H9 (cell line): ENCODE measurements around the gene ANKHD1. TPM values are rescaled to one million over a fixed set of nuclear protein-coding genes. Genes with fewer than 3 reads are reported as not detected.

Experiments
- DNase-seq: peaks from one replicate; pipeline ENCODE4 v3.0.0-alpha.2; 2017
- H2AFZ ChIP-seq: one replicate; pipeline ENCODE4 v1.6.1; 2013; ENCODE audit warnings: mild to moderate bottlenecking, low read length, control low read depth, moderate library complexity
- H2AK5ac ChIP-seq: 2 replicates; pipeline ENCODE4 v1.6.1; 2013; ENCODE audit warnings: low read length, control low read depth, mixed read lengths; ENCODE audit not compliant: insufficient read length
- H2BK120ac ChIP-seq: one replicate; pipeline ENCODE4 v1.6.1; 2013; ENCODE audit warnings: low read depth, mild to moderate bottlenecking, low read length, control low read depth, inconsistent platforms; ENCODE audit not compliant: poor library complexity, severe bottlenecking
- H2BK12ac ChIP-seq: 2 replicates; pipeline ENCODE4 v1.6.1; 2013; ENCODE audit warnings: low read length, control low read depth, mixed read lengths, low read depth; ENCODE audit not compliant: insufficient read length
- H2BK15ac ChIP-seq: 2 replicates; pipeline ENCODE4 v1.6.1; 2013; ENCODE audit warnings: low read depth, low read length, control low read depth
- H2BK20ac ChIP-seq: one replicate; pipeline ENCODE4 v1.6.1; 2013; ENCODE audit warnings: low read depth, mild to moderate bottlenecking, low read length, control low read depth, inconsistent platforms; ENCODE audit not compliant: poor library complexity, severe bottlenecking
- H2BK5ac ChIP-seq: 2 replicates; pipeline ENCODE4 v1.6.1; 2013; ENCODE audit warnings: low read length, control low read depth, mixed read lengths; ENCODE audit not compliant: insufficient read length
- H3K14ac ChIP-seq: 2 replicates; pipeline ENCODE4 v1.6.1; 2013; ENCODE audit warnings: low read length, control low read depth; ENCODE audit not compliant: insufficient read depth
- H3K18ac ChIP-seq: 2 replicates; pipeline ENCODE4 v1.6.1; 2013; ENCODE audit warnings: low read depth, mild to moderate bottlenecking, mixed read lengths, low read length, control low read depth; ENCODE audit not compliant: insufficient read length
- H3K23ac ChIP-seq: 2 replicates; pipeline ENCODE4 v1.6.1; 2013; ENCODE audit warnings: low read length, control low read depth, mixed read lengths, low read depth; ENCODE audit not compliant: insufficient read length
- H3K23me2 ChIP-seq: 2 replicates; pipeline ENCODE4 v1.6.1; 2013; ENCODE audit warnings: low read depth, mild to moderate bottlenecking, mixed read lengths, low read length, control low read depth; ENCODE audit not compliant: insufficient read length, poor library complexity, severe bottlenecking
- H3K27ac ChIP-seq: 2 replicates; pipeline ENCODE4 v1.5.1; 2013; ENCODE audit warnings: low read length, control low read depth, mixed read lengths, low read depth; ENCODE audit not compliant: insufficient read length
- H3K27me3 ChIP-seq: 2 replicates; pipeline ENCODE4 v1.6.1; 2013; ENCODE audit warnings: low read length, control low read depth, inconsistent platforms; ENCODE audit not compliant: insufficient read depth
- H3K4ac ChIP-seq: 2 replicates; pipeline ENCODE4 v1.6.1; 2013; ENCODE audit warnings: low read depth, mild to moderate bottlenecking, control low read depth, inconsistent platforms, low read length, moderate library complexity
- H3K4me1 ChIP-seq: 2 replicates; pipeline ENCODE4 v1.6.1; 2013; ENCODE audit warnings: low read length, control low read depth, inconsistent platforms; ENCODE audit not compliant: insufficient read depth
- H3K4me2 ChIP-seq: 2 replicates; pipeline ENCODE4 v1.6.1; 2013; ENCODE audit warnings: low read length, control low read depth, mixed read lengths; ENCODE audit not compliant: insufficient read length, insufficient read depth
- H3K56ac ChIP-seq: 2 replicates; pipeline ENCODE4 v1.6.1; 2013; ENCODE audit warnings: low read depth, mild to moderate bottlenecking, mixed read lengths, low read length, control low read depth; ENCODE audit not compliant: insufficient read length
- H3K79me1 ChIP-seq: 2 replicates; pipeline ENCODE4 v1.6.1; 2013; ENCODE audit warnings: low read depth, mild to moderate bottlenecking, moderate library complexity, low read length, control low read depth, inconsistent platforms; ENCODE audit not compliant: insufficient read depth, poor library complexity, severe bottlenecking
- H3K79me2 ChIP-seq: 2 replicates; pipeline ENCODE4 v1.6.1; 2013; ENCODE audit warnings: low read length, control low read depth, inconsistent platforms; ENCODE audit not compliant: insufficient read depth
- H3K9ac ChIP-seq: 2 replicates; pipeline ENCODE4 v1.6.1; 2013; ENCODE audit warnings: low read length, control low read depth, mixed read lengths; ENCODE audit not compliant: insufficient read length; ENCODE audit errors: extremely low read depth
- H3K9me3 ChIP-seq: one replicate; pipeline ENCODE4 v1.6.1; 2013; ENCODE audit warnings: low read depth, low read length, inconsistent platforms; ENCODE audit not compliant: control insufficient read depth
- H3T11ph ChIP-seq: one replicate; pipeline ENCODE4 v1.6.1; 2013; ENCODE audit warnings: mild to moderate bottlenecking, low read length, control low read depth, inconsistent platforms
- H4K20me1 ChIP-seq: one replicate; pipeline ENCODE4 v1.6.1; 2013; ENCODE audit not compliant: control insufficient read depth, insufficient read length, insufficient read depth
- H4K5ac ChIP-seq: 2 replicates; pipeline ENCODE4 v1.6.1; 2013; ENCODE audit warnings: low read depth, mild to moderate bottlenecking, mixed read lengths, low read length, control low read depth; ENCODE audit not compliant: insufficient read length
- H4K8ac ChIP-seq: replicated peaks from 2 replicates; pipeline ENCODE4 v1.6.1; 2013; ENCODE audit warnings: low read length, control low read depth, mixed read lengths, low read depth; ENCODE audit not compliant: insufficient read length
- H4K91ac ChIP-seq: 2 replicates; pipeline ENCODE4 v1.6.1; 2013; ENCODE audit warnings: low read depth, mild to moderate bottlenecking, moderate library complexity, mixed read lengths, low read length, control low read depth; ENCODE audit not compliant: insufficient read length
- H3K27ac Mint-ChIP-seq, 3 experiments: 2 replicates in 2 of 3; 3 replicates in 1 of 3; pipeline ENCODE4 v1.8.0; 2020 to 2021; ENCODE audit warnings: mixed read lengths in 3 of 3, mild to moderate bottlenecking in 1 of 3, moderate library complexity in 1 of 3
- H3K27me3 Mint-ChIP-seq: 2 replicates; pipeline ENCODE4 v1.8.0; 2021; ENCODE audit warnings: low read depth, mild to moderate bottlenecking, moderate library complexity, mixed read lengths
- H3K36me3 Mint-ChIP-seq, 3 experiments: 2 replicates in 2 of 3; 3 replicates in 1 of 3; pipeline ENCODE4 v1.8.0; 2020 to 2021; ENCODE audit warnings: low read depth in 3 of 3, mixed read lengths in 3 of 3; ENCODE audit not compliant: insufficient read depth in 1 of 3
- H3K4me1 Mint-ChIP-seq, 2 experiments: 2 replicates each; pipeline ENCODE4 v1.8.0; 2020; ENCODE audit warnings: mixed read lengths in 2 of 2
- H3K4me3 Mint-ChIP-seq, 2 experiments: 2 replicates in 1 of 2; 3 replicates in 1 of 2; pipeline ENCODE4 v1.8.0; 2020 to 2021; ENCODE audit warnings: mild to moderate bottlenecking in 2 of 2, mixed read lengths in 2 of 2, moderate library complexity in 1 of 2
- H3K9me3 Mint-ChIP-seq, 2 experiments: 2 replicates in 1 of 2; 3 replicates in 1 of 2; pipeline ENCODE4 v1.8.0; 2020; ENCODE audit warnings: mild to moderate bottlenecking in 2 of 2, mixed read lengths in 2 of 2, moderate library complexity in 1 of 2
- WGBS: extraction: QIAGEN DNeasy Blood & Tissue Kit; methylation state at CpG from one replicate; pipeline ENCODE4 v1.1.7; 2013; ENCODE audit warnings: missing lambda C conversion rate, low lambda C conversion rate, mixed read lengths; ENCODE audit not compliant: insufficient read length; ENCODE audit errors: extremely low coverage; 5-methylcytosine and 5-hydroxymethylcytosine counted together
- total RNA-seq: library from RNA; stranded (reverse); gene quantifications from 2 replicates; pipeline ENCODE4 v1.2.1, GENCODE V29; 2021
- TF ChIP-seq, protein P1 (sequence below): fragments of 200-600 bp; sonication (generic); conservative IDR thresholded peaks from 3 replicates; pipeline ENCODE4 v1.8.0; 2021; ENCODE audit warnings: antibody characterized with exemption, mild to moderate bottlenecking

The ANKHD1 gene
- total RNA-seq, 1 experiment from 2014 or later: 105 TPM

DNA sequence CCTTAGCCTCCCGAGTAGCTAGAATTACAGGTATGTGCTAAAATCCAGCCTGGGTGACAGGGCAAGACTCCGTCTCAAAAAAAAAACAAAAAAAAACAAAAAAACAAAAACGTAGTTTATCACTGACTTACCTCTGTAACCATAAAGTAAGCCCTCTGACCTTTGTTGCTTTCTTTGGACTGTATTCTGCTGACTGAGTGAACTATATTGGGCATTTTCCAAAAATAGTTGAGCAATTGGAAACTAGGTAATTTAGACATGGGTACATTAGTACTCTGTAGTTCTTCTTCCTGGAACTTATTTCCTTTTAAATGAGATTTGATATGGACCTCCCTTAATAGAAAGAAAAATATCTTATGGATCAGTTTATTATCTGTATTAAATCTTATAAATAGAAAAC lies 66.6 kb downstream of the ANKHD1 start:
- Mint-ChIP-seq H3K27me3 (no peaks in the 10 kb centered on the region), H3K36me3 (peaks cover 3 to 32% (median 31%) of the 10 kb centered on the region in 3 experiments; a peak in 6 of 7 replicates), H3K27ac (0 out of 7 replicates have a peak overlapping the region, but pooled peaks of 1 of the 3 experiments have one; percentile 17), H3K4me3 (no peak overlapping the region), H3K9me3 (no peaks in the 10 kb centered on the region), H3K4me1 (no peaks in the 10 kb centered on the region)
- Histone ChIP-seq H2BK120ac (no peak overlapping the region), H3K23ac (no peak overlapping the region), H2AFZ (no peak overlapping the region), H4K5ac (no peak overlapping the region), H3K4ac (no peak overlapping the region), H3K79me2 (no peaks in the 10 kb centered on the region), H2BK15ac (no peak overlapping the region), H3K56ac (no peak overlapping the region), H4K91ac (no peak overlapping the region), H2BK20ac (no peak overlapping the region), H3K9me3 (no peaks in the 10 kb centered on the region), H3K27me3 (no peaks in the 10 kb centered on the region), H4K8ac (no peak overlapping the region), H3K4me2 (no peak overlapping the region), H2AK5ac (no peak overlapping the region), H3T11ph (no peak overlapping the region), H3K27ac (no peak overlapping the region), H3K4me1 (no peaks in the 10 kb centered on the region), H3K9ac (no peak overlapping the region), H3K18ac (no peak overlapping the region), H3K23me2 (no peaks in the 10 kb centered on the region), H4K20me1 (no peaks in the 10 kb centered on the region), H3K14ac (no peak overlapping the region), H3K79me1 (no peaks in the 10 kb centered on the region), H2BK5ac (no peak overlapping the region), H2BK12ac (no peak overlapping the region)
- TF ChIP-seq, protein P1, sequence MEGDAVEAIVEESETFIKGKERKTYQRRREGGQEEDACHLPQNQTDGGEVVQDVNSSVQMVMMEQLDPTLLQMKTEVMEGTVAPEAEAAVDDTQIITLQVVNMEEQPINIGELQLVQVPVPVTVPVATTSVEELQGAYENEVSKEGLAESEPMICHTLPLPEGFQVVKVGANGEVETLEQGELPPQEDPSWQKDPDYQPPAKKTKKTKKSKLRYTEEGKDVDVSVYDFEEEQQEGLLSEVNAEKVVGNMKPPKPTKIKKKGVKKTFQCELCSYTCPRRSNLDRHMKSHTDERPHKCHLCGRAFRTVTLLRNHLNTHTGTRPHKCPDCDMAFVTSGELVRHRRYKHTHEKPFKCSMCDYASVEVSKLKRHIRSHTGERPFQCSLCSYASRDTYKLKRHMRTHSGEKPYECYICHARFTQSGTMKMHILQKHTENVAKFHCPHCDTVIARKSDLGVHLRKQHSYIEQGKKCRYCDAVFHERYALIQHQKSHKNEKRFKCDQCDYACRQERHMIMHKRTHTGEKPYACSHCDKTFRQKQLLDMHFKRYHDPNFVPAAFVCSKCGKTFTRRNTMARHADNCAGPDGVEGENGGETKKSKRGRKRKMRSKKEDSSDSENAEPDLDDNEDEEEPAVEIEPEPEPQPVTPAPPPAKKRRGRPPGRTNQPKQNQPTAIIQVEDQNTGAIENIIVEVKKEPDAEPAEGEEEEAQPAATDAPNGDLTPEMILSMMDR: no peak
- DNase-seq: no peak
- no CpG with 5 or more reads among the region's 3 CpGs for WGBS
